ENCODE data around the gene RGS5. TPM values are rescaled to one million over a fixed set of nuclear protein-coding genes. Genes with fewer than 3 reads are reported as not detected.

RGS5 gene
- total RNA-seq, 1 experiment from 2014 or later: 4.6 TPM

GRCh38 chr1:163145435-163145834 lies 57.3 kb downstream of the RGS5 start (continued):
- no peak for TF ChIP-seq ZFX (IDR thresholded peaks at IDR 0.05)
- no peak for TF ChIP-seq CEBPB (IDR thresholded peaks at IDR 0.05; ENCODE audit: low read depth)
- TF ChIP-seq JUND (IDR thresholded peaks at IDR 0.05): no peak
- TF ChIP-seq POLR2AphosphoS5 (IDR thresholded peaks at IDR 0.05; ENCODE audit: low read depth, low read length): no peak
- TF ChIP-seq RAD21 (IDR thresholded peaks at IDR 0.05; ENCODE audit: low read depth): no peak
- TF ChIP-seq EZH2 (IDR thresholded peaks at IDR 0.05): no peak
- TF ChIP-seq POLR2A (IDR thresholded peaks at IDR 0.05; ENCODE audit: borderline replicate concordance, extremely low read depth, insufficient read depth, insufficient read length): no peak
- TF ChIP-seq FOSL1 (IDR thresholded peaks at IDR 0.05; ENCODE audit: low read depth): no peak

- no peak overlapping the region for H3K4me3 ChIP-seq (replicated peaks in 1 of 2; ENCODE audit: low read depth in 1 of 2, low read length in 2 of 2)
- H3K79me2 ChIP-seq (ENCODE audit: insufficient read depth, low read length): no peaks in the 10 kb centered on the region
- H3K27ac ChIP-seq (ENCODE audit: low read depth, low read length): no peak overlapping the region
- H3K4me1 ChIP-seq (ENCODE audit: control insufficient read depth in 1 of 2, insufficient read depth in 2 of 2, low read length in 2 of 2): no peaks in the 10 kb centered on the region
- no peak overlapping the region for H2AFZ ChIP-seq (ENCODE audit: low read depth, low read length, poor library complexity, severe bottlenecking)
- ChIA-PET POLR2A (no interaction called here), RAD21 (ENCODE audit: low non-redundant PET in 1 of 2, low total read pairs in 2 of 2, uncharacterized antibody in 2 of 2, unreplicated experiment in 2 of 2) (no interaction called here), CTCF (no interaction called here)
- ATAC-seq: no peak
- no peaks in the 10 kb centered on the region for H3K9me3 ChIP-seq (ENCODE audit: control insufficient read depth in 1 of 2, insufficient read depth in 1 of 2, low read depth in 1 of 2, low read length in 2 of 2)
- no peak overlapping the region for H3K9ac ChIP-seq (ENCODE audit: low read length)
- intact Hi-C loops (cut with micrococcal nuclease): no loop called here
- BruUV-seq (replicated peaks): no TSS peak
- H3K4me2 ChIP-seq (ENCODE audit: low read length): no peak overlapping the region
- H3K9me2 ChIP-seq (ENCODE audit: insufficient read depth): no peaks in the 10 kb centered on the region
- no peaks in the 10 kb centered on the region for H3K27me3 ChIP-seq (ENCODE audit: insufficient read depth, low read length)
- no peak for DNase-seq (ENCODE audit: low read depth, low spot score)
- TF ChIP-seq RAD21 (IDR thresholded peaks at IDR 0.05; ENCODE audit: low read depth): no peak
- TF ChIP-seq TCF7L2 (IDR thresholded peaks at IDR 0.05; ENCODE audit: borderline replicate concordance, extremely low read depth, insufficient read depth, insufficient read length): no peak
- no peak for TF ChIP-seq ZBTB33 (IDR thresholded peaks at IDR 0.05; ENCODE audit: extremely low read depth, insufficient replicate concordance, low read length)
- TF ChIP-seq REST (IDR thresholded peaks at IDR 0.05; ENCODE audit: low read depth): no peak
- no peak for TF ChIP-seq ATF3 (IDR thresholded peaks at IDR 0.05)
- TF ChIP-seq ZNF274 (IDR thresholded peaks at IDR 0.05; ENCODE audit: low read depth, low read length): no peak
- TF ChIP-seq SP1 (IDR thresholded peaks at IDR 0.05; ENCODE audit: low read depth): no peak
- TF ChIP-seq SRF (IDR thresholded peaks at IDR 0.05; ENCODE audit: low read depth): no peak
- no peak for TF ChIP-seq POLR2AphosphoS5 (IDR thresholded peaks at IDR 0.05; ENCODE audit: low read depth, low read length)
- TF ChIP-seq SIN3A (IDR thresholded peaks at IDR 0.05; ENCODE audit: low read depth): no peak
- no peak for TF ChIP-seq EZH2phosphoT487 (IDR thresholded peaks at IDR 0.05; ENCODE audit: borderline replicate concordance)
- no peak for TF ChIP-seq JUND (IDR thresholded peaks at IDR 0.05)
- TF ChIP-seq ELF1 (IDR thresholded peaks at IDR 0.05; ENCODE audit: borderline replicate concordance, low read depth): no peak
- TF ChIP-seq EZH2 (IDR thresholded peaks at IDR 0.05): no peak
- no peaks in the 10 kb centered on the region for H4K20me1 ChIP-seq (ENCODE audit: insufficient read depth)
- H3K36me3 ChIP-seq (ENCODE audit: control insufficient read depth in 1 of 2, insufficient read depth in 2 of 2, low read length in 2 of 2): no peaks in the 10 kb centered on the region
Measured at GRCh38 chr1:163144418-163144817, 58.3 kb downstream of the RGS5 start.

Data from HCT116 (cell line).